HepG2 (cell line): Measurements from ENCODE around the gene LATS1. TPM values are rescaled to one million over a fixed set of nuclear protein-coding genes. Genes with fewer than 3 reads are reported as not detected.

Source experiments
- ATAC-seq: fragments of 200-7000 bp; cut with Tn5 transposase; 3 replicates; pipeline ENCODE4 v1.9.1; 2020; ENCODE audit warnings: mild to moderate bottlenecking, moderate library complexity
- BruUV-seq: library from RNA; stranded (reverse); fragments of 400-500 nt; replicated peaks from 2 replicates; lab custom pipeline; 2021; lab: Mats Ljungman, UMichigan
- CTCF ChIA-PET: fragments of 300-600 bp; formaldehyde crosslinking; extraction: SDS; loops from one replicate; lab custom pipeline; 2021; ENCODE audit warnings: low total read pairs, inconsistent platforms, low intra/inter-chr PET ratio; lab: Yijun Ruan, JAX
- POLR2A ChIA-PET: fragments of 350-600 bp; sonication (Branson Sonifier 250); formaldehyde crosslinking; loops from one replicate; lab custom pipeline; 2020; ENCODE audit warnings: antibody characterized with exemption, inconsistent platforms; lab: Yijun Ruan, JAX
- DNase-seq: peaks from one replicate; pipeline ENCODE4 v3.0.0-alpha.2; 2015; ENCODE audit warnings: low spot score
- FAIRE-seq: peaks from 3 replicates; lab custom pipeline; 2011; peaks lifted over from hg19 to GRCh38; lab: Jason Lieb, UNC
- H2AFZ ChIP-seq: one replicate; pipeline ENCODE4 v1.6.1; 2011; ENCODE audit warnings: low read length, inconsistent platforms
- H3K27ac ChIP-seq: fragments of 300-600 bp; 3 replicates; pipeline ENCODE4 v1.8.0; 2011; ENCODE audit warnings: mixed run types, mild to moderate bottlenecking, mixed read lengths, low read length, inconsistent platforms; ENCODE audit not compliant: insufficient read depth; ENCODE audit errors: extremely low read length
- H3K27me3 ChIP-seq, 2 experiments: fragments of 200-600 bp in 1 of 2; 2 replicates in 1 of 2; 3 replicates in 1 of 2; pipeline versions ENCODE4 v1.6.0 to v1.8.0; 2011; ENCODE audit warnings: low read length in 2 of 2, mild to moderate bottlenecking in 2 of 2, moderate library complexity in 2 of 2, inconsistent platforms in 1 of 2; ENCODE audit not compliant: insufficient read depth in 2 of 2, control insufficient read depth in 1 of 2
- H3K36me3 ChIP-seq, 2 experiments: fragments of 200-600 bp in 1 of 2; replicated peaks in 1 of 2; 2 replicates in 1 of 2; 3 replicates in 1 of 2; pipeline versions ENCODE4 v1.5.1 to v1.8.0; 2011; ENCODE audit warnings: low read length in 2 of 2, inconsistent platforms in 1 of 2; ENCODE audit not compliant: insufficient read depth in 2 of 2, control insufficient read depth in 1 of 2
- H3K4me1 ChIP-seq: 2 replicates; pipeline ENCODE4 v1.5.1; 2012; ENCODE audit warnings: low read length, inconsistent platforms; ENCODE audit not compliant: insufficient read depth
- H3K4me2 ChIP-seq: 2 replicates; pipeline ENCODE4 v1.6.0; 2011; ENCODE audit warnings: low read depth, low read length, inconsistent platforms
- H3K4me3 ChIP-seq, 3 experiments: fragments of 200-600 bp in 1 of 3; sonication (generic), shearing (Covaris generic) in 1 of 3; replicated peaks in 1 of 3; 2 replicates each; pipeline ENCODE4 v1.5.1; 2011 to 2016; ENCODE audit warnings: low read length in 3 of 3, inconsistent platforms in 2 of 3, low read depth in 2 of 3, mild to moderate bottlenecking in 2 of 3, control low read depth in 1 of 3, mixed read lengths in 1 of 3; ENCODE audit not compliant: insufficient read depth in 1 of 3
- H3K79me2 ChIP-seq: one replicate; pipeline ENCODE4 v1.6.1; 2011; ENCODE audit warnings: low read length, inconsistent platforms; ENCODE audit not compliant: insufficient read depth
- H3K9ac ChIP-seq: 2 replicates; pipeline ENCODE4 v1.6.0; 2011; ENCODE audit warnings: mild to moderate bottlenecking, low read depth, low read length, inconsistent platforms; ENCODE audit not compliant: insufficient read depth
- H3K9me3 ChIP-seq: 2 replicates; pipeline ENCODE4 v1.5.1; 2012; ENCODE audit warnings: mild to moderate bottlenecking, low read length
- H4K20me1 ChIP-seq: 2 replicates; pipeline ENCODE4 v1.6.0; 2011; ENCODE audit warnings: inconsistent platforms, mild to moderate bottlenecking, low read length, moderate library complexity; ENCODE audit not compliant: insufficient read depth
- AHDC1 ChIP-seq: sonication (generic); formaldehyde crosslinking; IDR thresholded peaks from 2 replicates; pipeline ENCODE4 v1.5.1; 2020; ENCODE audit warnings: mild to moderate bottlenecking, missing genetic modification reagents, borderline replicate concordance
- BRD4 ChIP-seq: sonication (generic); formaldehyde crosslinking; IDR thresholded peaks from 2 replicates; pipeline ENCODE4 v1.4.0; 2020; ENCODE audit warnings: missing genetic modification reagents
- KIAA2018 ChIP-seq: sonication (generic); formaldehyde crosslinking; IDR thresholded peaks from 2 replicates; pipeline ENCODE4 v1.5.0; 2020; ENCODE audit warnings: mild to moderate bottlenecking, missing genetic modification reagents, borderline replicate concordance
- MED13 ChIP-seq: sonication (generic); formaldehyde crosslinking; IDR thresholded peaks from 2 replicates; pipeline ENCODE4 v1.5.0; 2020; ENCODE audit warnings: missing genetic modification reagents
- MED8 ChIP-seq: sonication (generic); formaldehyde crosslinking; IDR thresholded peaks from 2 replicates; pipeline ENCODE4 v1.8.1; 2023; ENCODE audit warnings: mild to moderate bottlenecking, missing genetic modification reagents; ENCODE audit not compliant: insufficient replicate concordance
- NPAS2 ChIP-seq: sonication (generic); formaldehyde crosslinking; IDR thresholded peaks from 2 replicates; pipeline ENCODE4 v1.8.0; 2022; ENCODE audit warnings: mild to moderate bottlenecking, missing genetic modification reagents, borderline replicate concordance
- TGIF2 ChIP-seq: IDR thresholded peaks from 2 replicates; pipeline ENCODE4 v1.6.1; 2016; ENCODE audit warnings: control low read depth, missing compliant biosample characterization
- ZNF225 ChIP-seq: sonication (generic); formaldehyde crosslinking; IDR thresholded peaks from 2 replicates; pipeline ENCODE4 v1.4.0; 2020; ENCODE audit warnings: mild to moderate bottlenecking, missing genetic modification reagents
- ZNF263 ChIP-seq: sonication (generic); formaldehyde crosslinking; IDR thresholded peaks from 2 replicates; pipeline ENCODE4 v1.4.0; 2020; ENCODE audit warnings: missing genetic modification reagents
- ZNF605 ChIP-seq: sonication (generic); formaldehyde crosslinking; IDR thresholded peaks from 2 replicates; pipeline ENCODE4 v1.8.0; 2022; ENCODE audit warnings: mild to moderate bottlenecking, missing genetic modification reagents
- WGBS: methylation state at CpG from one replicate; pipeline ENCODE4 v1.1.6; 2017; ENCODE audit warnings: low lambda C conversion rate; 5-methylcytosine and 5-hydroxymethylcytosine counted together
- in situ Hi-C: cut with HindIII; loops from 2 replicates; pipeline ENCODE4 v1.10.0; 2017; ENCODE audit warnings: low pct_unique_long_range_greater_than_20kb; ENCODE audit not compliant: extremely low pct_ligation_motif_present
- intact Hi-C: fragments of 100-400 bp; cut with micrococcal nuclease; formaldehyde crosslinking; loops from one replicate; pipeline ENCODE4 v1.10.0; 2022; ENCODE audit not compliant: unreplicated experiment
- polyA plus RNA-seq, 8 experiments: library from polyadenylated mRNA; depleted of rRNA in 3 of 8; stranded (reverse) in 7 of 8; unstranded in 1 of 8; fragments of >200 nt; fragmentation: Illumina TruSeq in 4 of 8; extraction: Trizol in 4 of 8; gene quantifications; 2 replicates each; pipeline versions ENCODE4 v1.2.1 to v1.2.3, GENCODE V29; 2011 to 2016; ENCODE audit warnings: low read depth in 4 of 8, missing spikeins in 1 of 8, mixed read lengths in 1 of 8; ENCODE audit not compliant: insufficient read depth in 1 of 8
- total RNA-seq, 5 experiments: library from RNA; depleted of rRNA; stranded (reverse); fragments of >200 nt; fragmentation: Illumina TruSeq; extraction: Trizol; gene quantifications; 2 replicates each; pipeline ENCODE4 v1.2.3, GENCODE V29; 2016; ENCODE audit warnings: low read depth in 1 of 5

The LATS1 gene
- total and polyA plus RNA-seq, 2 of the 13 experiments (the other 11 are each of a cell fraction or from before 2014, with no cell fraction given): 9.9 to 12.6 TPM

- H2AFZ ChIP-seq: no peak overlapping the region
- H3K4me3 ChIP-seq: no peak overlapping the region
- intact Hi-C loops: no loop called here
- H3K27ac ChIP-seq: no peak overlapping the region
- H3K9me3 ChIP-seq: no peaks in the 10 kb centered on the region
- ATAC-seq (no peak), DNase-seq (no peak), FAIRE-seq (no peak)
- H3K4me2 ChIP-seq: no peak overlapping the region
- no peaks in the 10 kb centered on the region for H4K20me1 ChIP-seq
- in situ Hi-C loops: no loop called here
- peaks cover 43% of the 10 kb centered on the region for H3K79me2 ChIP-seq
- no TSS peak for BruUV-seq
- H3K27me3 ChIP-seq: no peaks in the 10 kb centered on the region; a peak in 1 of 5 replicates
- peaks cover 22% of the 10 kb centered on the region for H3K4me1 ChIP-seq
- CTCF ChIA-PET: no interaction called here
- peaks cover 0 to 1% of the 10 kb centered on the region in 2 experiments; a peak in 1 of 5 replicates for H3K36me3 ChIP-seq
- POLR2A ChIA-PET: interaction anchor here (0.7 kb wide), 1 partner anchor 78 kb away, joined by 3 read pairs; no protein-coding TSS in a partner anchor
- no peak overlapping the region for H3K9ac ChIP-seq
- WGBS: 92% methylated on average over 1 of the region's 1 CpG
- TF ChIP-seq TGIF2 (no peak), BRD4 (CRISPR knock-in tag) (no peak), NPAS2 (no peak), ZNF605 (no peak), KIAA2018 (no peak), ZNF263 (CRISPR knock-in tag) (no peak), MED13 (no peak), ZNF225 (no peak), MED8 (no peak), AHDC1 (no peak)
These were observed 74.9 kb downstream of the LATS1 start for GRCh38 chr6:149642829-149643580.
